ENCODE results near the gene RABGAP1L.
"Not testable (repeated sequence)": the region's sequence is repeated elsewhere in the genome, so short reads cannot be mapped to it uniquely, and the experiment has no call there.

The RABGAP1L gene

DNA sequence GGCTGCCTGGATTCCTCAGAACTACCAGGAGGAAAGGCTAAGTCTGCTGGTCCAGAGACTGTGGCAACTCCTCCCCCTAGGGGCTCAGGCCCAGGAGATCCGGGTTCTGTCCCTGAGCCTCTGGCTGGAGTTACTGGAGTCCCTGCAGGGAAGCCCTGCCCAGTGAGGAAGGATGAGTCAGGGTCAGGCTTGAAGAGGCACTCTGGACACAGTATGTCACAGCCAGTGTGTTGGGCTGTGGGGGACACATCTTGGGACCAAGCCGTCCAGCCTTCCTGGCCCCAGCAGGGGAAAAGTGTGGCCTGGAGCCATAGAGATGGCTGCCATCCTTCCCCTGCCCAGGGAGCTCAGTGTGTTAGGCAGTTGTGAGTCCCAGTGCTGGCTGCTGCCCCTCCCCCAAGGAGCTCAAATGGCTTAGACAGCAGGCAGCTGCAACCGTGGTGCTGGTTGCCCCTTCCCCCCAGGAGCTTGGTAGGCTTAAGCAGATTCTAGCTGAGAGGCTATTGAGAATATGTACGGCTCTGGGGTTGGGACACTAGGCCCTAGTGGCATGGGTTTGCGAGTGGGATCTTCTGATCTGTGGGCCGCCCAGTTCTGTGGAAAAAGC is 28.2 kb upstream of the RABGAP1L start:
- FAIRE-seq = no peak
- DNase-seq (ENCODE audit: insufficient read length, low spot score) = no peak
- TF ChIP-seq SPI1 (IDR thresholded peaks at IDR 0.05; ENCODE audit: low read depth, low read length) = no peak
- no peak for TF ChIP-seq POLR2A (IDR thresholded peaks at IDR 0.05; ENCODE audit: low read depth, low read length)
- no peak for TF ChIP-seq TAF1 (IDR thresholded peaks at IDR 0.05; ENCODE audit: low read depth, low read length)
- TF ChIP-seq PAX5 (IDR thresholded peaks at IDR 0.05; ENCODE audit: insufficient read depth, low read length, severe bottlenecking) = no peak
- no peak for TF ChIP-seq POU2F2 (IDR thresholded peaks at IDR 0.05; ENCODE audit: low read depth, low read length)
- TF ChIP-seq POLR2AphosphoS5 (IDR thresholded peaks at IDR 0.05; ENCODE audit: low read depth, low read length) = no peak

DNA sequence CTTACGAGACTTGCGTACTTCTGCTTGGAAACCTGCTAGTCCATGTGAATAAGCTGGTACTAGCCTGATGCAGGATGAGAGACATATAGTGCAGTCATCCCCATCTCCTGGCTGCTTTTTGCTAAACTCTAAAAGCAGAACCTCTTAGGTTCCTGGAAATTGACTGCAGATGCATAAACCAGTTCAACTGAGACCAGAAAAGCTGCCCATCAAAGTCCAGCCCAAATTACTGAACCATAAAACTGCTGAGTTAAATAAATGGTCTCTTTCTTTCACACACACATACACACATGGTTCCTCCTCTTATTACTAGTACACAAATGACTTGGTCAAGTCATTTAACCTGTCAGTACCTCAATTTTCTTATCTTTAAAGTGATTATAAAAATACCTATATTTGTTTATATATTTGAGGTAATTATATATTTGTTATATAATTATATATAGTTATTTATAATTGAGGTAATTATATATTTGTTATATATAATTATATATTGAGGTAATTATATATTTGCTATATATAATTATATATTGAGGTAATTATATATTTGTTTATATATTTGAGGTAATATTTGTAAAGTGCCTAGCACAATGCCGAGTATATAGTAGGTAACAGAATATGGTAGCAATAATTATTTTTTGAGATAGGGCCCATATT is 25.2 kb upstream of the RABGAP1L start:
- FAIRE-seq (peak; percentile 64), DNase-seq (ENCODE audit: insufficient read length, low spot score) (no peak)
- no peak for TF ChIP-seq TAF1 (IDR thresholded peaks at IDR 0.05; ENCODE audit: low read depth, low read length)
- no peak for TF ChIP-seq POU2F2 (IDR thresholded peaks at IDR 0.05; ENCODE audit: low read depth, low read length)
- TF ChIP-seq SPI1 (IDR thresholded peaks at IDR 0.05; ENCODE audit: low read depth, low read length) = peak; percentile 15; the same call in 1 of the 2 replicates

DNA sequence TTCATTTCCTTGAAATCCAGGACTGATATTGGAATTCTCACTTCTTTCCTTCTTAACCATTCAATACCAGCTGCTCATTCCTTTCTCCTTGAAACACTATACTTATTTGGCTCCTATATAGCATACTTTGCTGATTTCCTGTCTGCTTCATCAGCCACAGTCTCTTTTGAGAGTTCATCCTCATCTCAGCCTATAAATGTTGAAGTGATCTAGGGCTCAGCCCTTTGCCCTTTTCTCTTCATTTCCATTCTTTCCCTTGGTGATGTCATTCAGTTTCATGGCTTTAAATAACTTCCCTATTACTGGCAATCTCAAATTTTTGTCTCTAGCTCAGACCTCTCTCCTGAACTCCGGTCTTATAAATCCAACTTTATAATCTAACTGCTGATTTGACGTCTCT is 24.1 kb upstream of the RABGAP1L start:
- FAIRE-seq = no peak
- no peak for TF ChIP-seq PAX5 (IDR thresholded peaks at IDR 0.05; ENCODE audit: insufficient read depth, low read length, severe bottlenecking)
- no peak for TF ChIP-seq POU2F2 (IDR thresholded peaks at IDR 0.05; ENCODE audit: low read depth, low read length)
- TF ChIP-seq SPI1 (IDR thresholded peaks at IDR 0.05; ENCODE audit: low read depth, low read length) = no peak
- TF ChIP-seq TAF1 (IDR thresholded peaks at IDR 0.05; ENCODE audit: low read depth, low read length) = no peak
- TF ChIP-seq POLR2AphosphoS5 (IDR thresholded peaks at IDR 0.05; ENCODE audit: low read depth, low read length) = no peak
- DNase-seq (ENCODE audit: insufficient read length, low spot score) = no peak

DNA sequence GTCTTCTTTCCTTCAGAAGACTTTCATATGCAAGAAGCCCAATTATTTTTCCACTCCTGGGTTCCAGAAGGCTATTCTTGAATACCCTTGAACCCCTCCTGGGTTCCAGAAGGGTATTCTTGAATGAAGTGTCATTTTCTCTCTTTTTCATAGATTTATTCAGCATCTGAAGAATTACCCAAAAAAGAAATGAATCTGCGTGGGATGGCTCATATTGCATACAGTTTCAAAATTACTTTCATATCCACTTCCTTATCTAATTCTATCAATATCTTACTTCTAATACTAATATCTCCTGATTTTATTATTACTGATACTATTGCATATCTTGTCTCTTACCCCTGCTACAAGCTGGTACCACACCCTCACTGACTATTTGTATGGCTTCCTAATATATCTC is 22.6 kb upstream of the RABGAP1L start:
- FAIRE-seq (no peak), DNase-seq (ENCODE audit: insufficient read length, low spot score) (no peak)
- TF ChIP-seq POU2F2 (IDR thresholded peaks at IDR 0.05; ENCODE audit: low read depth, low read length) (no peak), SPI1 (IDR thresholded peaks at IDR 0.05; ENCODE audit: low read depth, low read length) (0 out of 2 replicates have a peak, but pooled peaks have one; percentile 15), TAF1 (IDR thresholded peaks at IDR 0.05; ENCODE audit: low read depth, low read length) (no peak), POLR2A (IDR thresholded peaks at IDR 0.05; ENCODE audit: low read depth, low read length) (no peak)

DNA sequence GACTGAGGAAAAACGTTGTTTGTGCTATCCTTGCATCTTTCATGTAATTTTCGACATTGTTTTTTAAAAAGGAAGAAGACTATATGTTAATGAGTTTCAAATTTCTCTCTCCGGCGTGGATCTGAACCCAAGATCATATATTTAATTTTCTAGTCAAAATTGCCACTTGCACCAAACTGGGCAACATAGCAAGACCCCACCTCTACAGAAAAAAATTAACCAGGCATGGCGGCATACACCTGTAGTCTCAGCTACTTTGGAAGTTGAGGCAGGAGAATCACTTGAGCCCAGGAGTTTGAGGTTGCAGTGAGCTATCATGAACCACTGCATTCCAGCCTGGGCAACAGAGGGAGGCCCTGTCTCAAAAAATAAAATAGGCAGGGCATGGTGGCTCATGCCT is 16.5 kb upstream of the RABGAP1L start:
- TF ChIP-seq PAX5 (IDR thresholded peaks at IDR 0.05; ENCODE audit: insufficient read depth, low read length, severe bottlenecking) (no peak), POU2F2 (IDR thresholded peaks at IDR 0.05; ENCODE audit: low read depth, low read length) (no peak), POLR2AphosphoS5 (IDR thresholded peaks at IDR 0.05; ENCODE audit: low read depth, low read length) (no peak), POLR2A (IDR thresholded peaks at IDR 0.05; ENCODE audit: low read depth, low read length) (no peak), TAF1 (IDR thresholded peaks at IDR 0.05; ENCODE audit: low read depth, low read length) (no peak), SPI1 (IDR thresholded peaks at IDR 0.05; ENCODE audit: low read depth, low read length) (no peak)
- no peak for DNase-seq (ENCODE audit: insufficient read length, low spot score)
- no peak for FAIRE-seq

DNA sequence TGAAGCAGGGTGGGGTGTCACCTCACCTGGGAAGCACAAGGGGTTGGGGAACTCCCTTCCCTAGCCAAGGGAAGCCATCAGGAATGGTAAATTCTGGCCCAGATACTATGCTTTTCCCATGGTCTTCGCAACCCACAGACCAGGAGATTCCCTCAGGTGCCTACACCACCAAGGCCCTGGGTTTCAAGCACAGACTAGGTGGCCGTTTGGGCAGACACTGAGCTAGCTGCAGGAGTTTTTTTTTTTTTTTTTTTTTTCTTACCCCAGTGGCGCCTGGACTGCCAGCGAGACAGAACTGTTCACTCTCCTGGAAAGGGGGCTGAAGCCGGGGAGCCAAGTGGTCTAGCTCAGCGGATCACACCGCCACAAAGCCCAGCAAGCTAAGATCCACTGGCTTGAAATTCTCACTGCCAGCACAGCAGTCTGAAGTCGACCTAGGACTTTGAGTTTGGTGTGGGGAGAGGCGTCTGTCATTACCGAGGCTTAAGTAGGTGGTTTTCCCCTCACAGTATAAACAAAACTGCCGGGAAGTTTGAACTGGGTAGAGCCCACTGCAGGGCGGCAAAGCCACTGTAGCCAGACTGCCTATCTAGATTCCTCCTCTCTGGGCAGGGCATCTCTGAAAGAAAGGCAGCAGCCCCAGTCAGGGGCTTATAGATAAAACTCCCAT is 15.5 kb upstream of the RABGAP1L start:
- FAIRE-seq; DNase-seq (ENCODE audit: insufficient read length, low spot score): not testable (repeated sequence)

DNA sequence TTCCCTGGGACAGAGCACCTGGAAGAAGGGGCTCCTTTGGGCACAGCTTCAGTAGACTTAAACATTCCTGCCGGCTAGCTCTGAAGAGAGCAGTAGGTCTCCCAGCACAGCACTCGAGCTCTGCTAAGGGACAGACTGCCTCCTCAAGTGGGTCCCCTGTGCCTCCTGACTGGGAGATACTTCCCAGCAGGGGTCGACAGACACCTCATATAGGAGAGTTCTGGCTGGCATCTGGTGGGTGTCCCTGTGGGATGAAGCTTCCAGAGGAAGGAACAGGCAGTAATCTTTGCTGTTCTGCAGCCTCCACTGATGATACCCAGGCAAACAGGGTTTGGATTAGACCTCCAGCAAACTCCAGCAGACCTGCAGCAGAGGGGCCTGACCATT is 14.9 kb upstream of the RABGAP1L start:
- FAIRE-seq; DNase-seq (ENCODE audit: insufficient read length, low spot score): not testable (repeated sequence)

DNA sequence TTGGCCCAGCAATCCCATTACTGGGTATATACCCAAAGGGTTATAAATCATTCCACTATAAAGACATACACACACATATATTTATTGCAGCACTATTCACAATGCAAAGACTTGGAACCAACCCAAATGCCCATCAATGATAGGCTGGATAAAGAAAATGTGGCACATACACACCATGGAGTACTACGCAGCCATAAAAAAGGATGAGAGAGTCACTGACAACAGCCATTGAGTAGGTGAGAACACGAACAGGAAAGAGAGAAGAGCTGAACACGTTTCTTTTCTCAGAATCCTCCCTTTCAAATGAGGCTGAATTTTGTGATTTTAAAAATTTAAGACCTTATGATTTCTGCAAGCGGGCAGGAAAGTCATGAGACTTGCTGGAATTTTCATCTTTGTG is 10.1 kb upstream of the RABGAP1L start:
- FAIRE-seq (no peak), DNase-seq (ENCODE audit: insufficient read length, low spot score) (no peak)
- TF ChIP-seq TAF1 (IDR thresholded peaks at IDR 0.05; ENCODE audit: low read depth, low read length) = no peak
- no peak for TF ChIP-seq POLR2AphosphoS5 (IDR thresholded peaks at IDR 0.05; ENCODE audit: low read depth, low read length)
- TF ChIP-seq PAX5 (IDR thresholded peaks at IDR 0.05; ENCODE audit: insufficient read depth, low read length, severe bottlenecking) = no peak
- TF ChIP-seq POU2F2 (IDR thresholded peaks at IDR 0.05; ENCODE audit: low read depth, low read length) = no peak
- no peak for TF ChIP-seq SPI1 (IDR thresholded peaks at IDR 0.05; ENCODE audit: low read depth, low read length)
- TF ChIP-seq POLR2A (IDR thresholded peaks at IDR 0.05; ENCODE audit: low read depth, low read length) = no peak

DNA sequence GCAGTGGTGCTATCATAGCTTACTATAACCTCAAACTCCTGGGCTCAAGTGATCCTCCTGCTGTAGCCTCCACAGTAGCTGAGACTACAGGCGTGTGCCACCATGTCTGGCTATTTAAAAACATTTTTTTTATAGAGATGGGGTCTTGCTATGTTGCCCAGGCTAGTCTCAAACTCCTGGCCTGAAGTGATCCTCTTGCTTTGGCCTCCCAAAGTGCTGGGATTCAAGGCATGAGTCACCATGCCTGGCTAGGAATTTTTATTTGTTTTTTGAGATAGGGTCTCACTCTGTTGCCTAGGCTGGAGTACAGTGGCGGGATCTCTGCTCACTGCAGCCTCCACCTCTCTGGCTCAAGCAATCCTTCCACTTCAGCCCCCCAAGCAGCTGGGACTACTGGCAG is 8.8 kb upstream of the RABGAP1L start:
- FAIRE-seq (no peak), DNase-seq (ENCODE audit: insufficient read length, low spot score) (no peak)
- TF ChIP-seq TAF1 (IDR thresholded peaks at IDR 0.05; ENCODE audit: low read depth, low read length) (no peak), POLR2AphosphoS5 (IDR thresholded peaks at IDR 0.05; ENCODE audit: low read depth, low read length) (no peak), POU2F2 (IDR thresholded peaks at IDR 0.05; ENCODE audit: low read depth, low read length) (no peak), SPI1 (IDR thresholded peaks at IDR 0.05; ENCODE audit: low read depth, low read length) (no peak), POLR2A (IDR thresholded peaks at IDR 0.05; ENCODE audit: low read depth, low read length) (no peak), PAX5 (IDR thresholded peaks at IDR 0.05; ENCODE audit: insufficient read depth, low read length, severe bottlenecking) (no peak)

DNA sequence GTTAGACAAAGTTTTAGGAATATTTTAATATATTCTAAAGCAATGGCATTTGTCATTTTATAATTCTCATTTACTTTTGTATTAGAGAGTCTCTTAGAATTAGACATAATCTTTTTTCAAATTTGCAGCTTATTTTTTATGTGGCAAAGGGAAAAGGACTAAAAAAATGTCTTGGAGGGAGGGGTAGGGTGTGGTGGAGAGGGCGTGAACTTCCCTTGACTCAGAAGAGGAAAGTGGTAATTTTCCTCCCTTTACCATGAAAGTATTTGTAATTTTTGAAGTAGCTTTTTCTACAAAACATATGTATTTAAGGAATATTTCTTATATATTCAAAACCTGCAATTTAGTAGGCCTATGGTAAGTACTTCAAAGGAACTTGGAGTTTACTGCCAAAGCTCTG is 6.9 kb upstream of the RABGAP1L start:
- FAIRE-seq (no peak), DNase-seq (ENCODE audit: insufficient read length, low spot score) (no peak)
- no peak for TF ChIP-seq POLR2A (IDR thresholded peaks at IDR 0.05; ENCODE audit: low read depth, low read length)
- TF ChIP-seq TAF1 (IDR thresholded peaks at IDR 0.05; ENCODE audit: low read depth, low read length) = no peak
- TF ChIP-seq POLR2AphosphoS5 (IDR thresholded peaks at IDR 0.05; ENCODE audit: low read depth, low read length) = no peak
- no peak for TF ChIP-seq SPI1 (IDR thresholded peaks at IDR 0.05; ENCODE audit: low read depth, low read length)
- TF ChIP-seq POU2F2 (IDR thresholded peaks at IDR 0.05; ENCODE audit: low read depth, low read length) = no peak
- no peak for TF ChIP-seq PAX5 (IDR thresholded peaks at IDR 0.05; ENCODE audit: insufficient read depth, low read length, severe bottlenecking)
